Endothelial cell of umbilical vein (primary cell): Measurements from ENCODE around the gene C5AR2. TPM values are rescaled to one million over a fixed set of nuclear protein-coding genes. Genes with fewer than 3 reads are reported as not detected.

Experiments
- BruUV-seq: library from RNA; stranded (reverse); fragments of 400-500 nt; replicated peaks from 2 replicates; lab custom pipeline; 2021; lab: Mats Ljungman, UMichigan
- CTCF ChIA-PET: fragments of 300-600, 350-600 bp; sonication (Branson Sonifier 250); formaldehyde crosslinking; loops from one replicate; lab custom pipeline; 2021; ENCODE audit warnings: antibody characterized with exemption, inconsistent platforms; lab: Charles Lee
- POLR2A ChIA-PET: fragments of 300-600, 350-600 bp; sonication (Branson Sonifier 250); formaldehyde crosslinking; loops from one replicate; lab custom pipeline; 2021; ENCODE audit warnings: antibody characterized with exemption, inconsistent platforms; lab: Charles Lee
- DNase-seq: peaks from one replicate; pipeline ENCODE4 v3.0.0-alpha.2; 2011; ENCODE audit warnings: low read depth, low spot score
- FAIRE-seq: peaks from 2 replicates; lab custom pipeline; 2011; peaks lifted over from hg19 to GRCh38; lab: Jason Lieb, UNC
- H2AFZ ChIP-seq: 2 replicates; pipeline ENCODE4 v1.6.0; 2012; ENCODE audit warnings: low read depth, low read length, control low read depth, inconsistent platforms
- H3K27ac ChIP-seq: 2 replicates; pipeline ENCODE4 v1.5.1; 2011; ENCODE audit warnings: low read depth, mild to moderate bottlenecking, control low read depth, low read length, moderate library complexity; ENCODE audit not compliant: insufficient read depth
- H3K27me3 ChIP-seq, 2 experiments: 2 replicates each; pipeline versions ENCODE4 v1.6.0 to v1.6.1; 2011; ENCODE audit warnings: low read length in 2 of 2, mixed read lengths in 1 of 2; ENCODE audit not compliant: control insufficient read depth in 2 of 2, insufficient read depth in 2 of 2
- H3K36me3 ChIP-seq, 2 experiments: 2 replicates in 1 of 2; 3 replicates in 1 of 2; pipeline ENCODE4 v1.5.1; 2011; ENCODE audit warnings: low read length in 2 of 2, mild to moderate bottlenecking in 1 of 2, moderate library complexity in 1 of 2; ENCODE audit not compliant: control insufficient read depth in 2 of 2, insufficient read depth in 2 of 2; ENCODE audit errors: extremely low read depth in 1 of 2
- H3K4me1 ChIP-seq: 3 replicates; pipeline ENCODE4 v1.5.1; 2011; ENCODE audit warnings: mild to moderate bottlenecking, low read length; ENCODE audit not compliant: control insufficient read depth, insufficient read depth; ENCODE audit errors: extremely low read depth
- H3K4me2 ChIP-seq: 2 replicates; pipeline ENCODE4 v1.6.1; 2011; ENCODE audit warnings: low read length, control low read depth, mixed read lengths; ENCODE audit not compliant: insufficient read depth
- H3K4me3 ChIP-seq, 3 experiments: fragments of 200-600 bp in 1 of 3; sonication (generic), shearing (Covaris generic) in 1 of 3; replicated peaks in 1 of 3; 2 replicates each; pipeline ENCODE4 v1.5.1; 2011 to 2016; ENCODE audit warnings: control low read depth in 3 of 3, low read length in 3 of 3, mild to moderate bottlenecking in 2 of 3, inconsistent platforms in 1 of 3, low read depth in 1 of 3, moderate library complexity in 1 of 3; ENCODE audit not compliant: insufficient read depth in 1 of 3
- H3K79me2 ChIP-seq: 2 replicates; pipeline ENCODE4 v1.6.0; 2012; ENCODE audit warnings: low read length, inconsistent platforms; ENCODE audit not compliant: control insufficient read depth, insufficient read depth
- H3K9ac ChIP-seq: replicated peaks from 2 replicates; pipeline ENCODE3; 2011; ENCODE audit warnings: low read length, control low read depth; ENCODE audit not compliant: insufficient read depth; ENCODE audit errors: extremely low read depth
- H3K9me1 ChIP-seq: replicated peaks from 3 replicates; pipeline ENCODE4 v1.6.0; 2011; ENCODE audit warnings: mild to moderate bottlenecking, low read length; ENCODE audit not compliant: control insufficient read depth, insufficient read depth; ENCODE audit errors: extremely low read depth
- H3K9me3 ChIP-seq: replicated peaks from 2 replicates; pipeline ENCODE4 v1.5.1; 2012; ENCODE audit warnings: low read length, inconsistent platforms; ENCODE audit not compliant: control insufficient read depth, insufficient read depth
- H4K20me1 ChIP-seq: replicated peaks from 2 replicates; pipeline ENCODE3; 2011; ENCODE audit warnings: mild to moderate bottlenecking, low read length; ENCODE audit not compliant: control insufficient read depth, insufficient read depth; ENCODE audit errors: extremely low read depth
- EZH2 ChIP-seq: IDR thresholded peaks from 2 replicates; pipeline ENCODE4 v1.6.1; 2012; ENCODE audit warnings: borderline replicate concordance, low read depth, mild to moderate bottlenecking, moderate library complexity, low read length, inconsistent platforms; ENCODE audit not compliant: severe bottlenecking
- FOS ChIP-seq: IDR thresholded peaks from 2 replicates; pipeline ENCODE4 v1.6.1; 2011; ENCODE audit warnings: mild to moderate bottlenecking, low read length, moderate library complexity, borderline replicate concordance; ENCODE audit not compliant: insufficient read depth
- GATA2 ChIP-seq: IDR thresholded peaks from 2 replicates; pipeline ENCODE4 v1.7.0; 2011; ENCODE audit warnings: low read depth, mild to moderate bottlenecking, moderate library complexity, mixed read lengths, low read length; ENCODE audit not compliant: insufficient read length, insufficient read depth
- JUN ChIP-seq: IDR thresholded peaks from 2 replicates; pipeline ENCODE4 v1.6.1; 2011; ENCODE audit warnings: borderline replicate concordance, low read depth; ENCODE audit not compliant: insufficient read length, insufficient read depth
- MYC ChIP-seq: IDR thresholded peaks from one replicate; pipeline ENCODE4 v1.6.1; 2011; ENCODE audit warnings: mild to moderate bottlenecking, low read depth, low read length
- POLR2A ChIP-seq: IDR thresholded peaks from 2 replicates; pipeline ENCODE4 v1.6.1; 2012; ENCODE audit warnings: low read depth, mild to moderate bottlenecking, control low read depth, low read length
- POLR2AphosphoS5 ChIP-seq: IDR thresholded peaks from 2 replicates; pipeline ENCODE4 v1.6.1; 2012; ENCODE audit warnings: low read depth, mild to moderate bottlenecking, control low read depth, low read length, moderate library complexity; ENCODE audit not compliant: insufficient read depth
- dilution Hi-C: fragments of 300-500 bp; cut with MboI; formaldehyde crosslinking; loops from one replicate; pipeline ENCODE4 v1.15.0; 2019; ENCODE audit warnings: low sequenced_read_pairs; ENCODE audit not compliant: extremely low pct_ligation_motif_present
- intact Hi-C: fragments of 100-400 bp; cut with micrococcal nuclease; formaldehyde crosslinking; loops from one replicate; pipeline ENCODE4 v1.10.0; 2022
- polyA plus RNA-seq, 4 experiments: library from polyadenylated mRNA; depleted of rRNA in 3 of 4; stranded (reverse) in 3 of 4; unstranded in 1 of 4; fragments of >200 nt; gene quantifications; 2 replicates each; pipeline versions ENCODE4 v1.2.1 to v1.2.3, GENCODE V29; 2011 to 2012; ENCODE audit warnings: missing spikeins in 1 of 4
- total RNA-seq: library from RNA; stranded (reverse); gene quantifications from 2 replicates; pipeline ENCODE4 v1.2.3, GENCODE V29; 2021
- TF ChIP-seq, protein P1 (sequence below), 2 donors: IDR thresholded peaks; 1 replicate in 1 of 2; 2 replicates in 1 of 2; pipeline ENCODE4 v1.5.1; 2011; ENCODE audit warnings: low read length in 2 of 2, mild to moderate bottlenecking in 2 of 2, moderate library complexity in 2 of 2, control low read depth in 1 of 2, inconsistent platforms in 1 of 2, low read depth in 1 of 2; ENCODE audit not compliant: insufficient read depth in 1 of 2; ENCODE audit errors: extremely low read depth in 1 of 2
- TF ChIP-seq, protein P2 (sequence below): IDR thresholded peaks from 2 replicates; pipeline ENCODE4 v1.6.1; 2011; ENCODE audit not compliant: insufficient read depth, insufficient read length

C5AR2 gene
- total and polyA plus RNA-seq, 2 donors (not counting 3 experiments of a cell fraction or from before 2014, with no cell fraction given): not detected

DNA sequence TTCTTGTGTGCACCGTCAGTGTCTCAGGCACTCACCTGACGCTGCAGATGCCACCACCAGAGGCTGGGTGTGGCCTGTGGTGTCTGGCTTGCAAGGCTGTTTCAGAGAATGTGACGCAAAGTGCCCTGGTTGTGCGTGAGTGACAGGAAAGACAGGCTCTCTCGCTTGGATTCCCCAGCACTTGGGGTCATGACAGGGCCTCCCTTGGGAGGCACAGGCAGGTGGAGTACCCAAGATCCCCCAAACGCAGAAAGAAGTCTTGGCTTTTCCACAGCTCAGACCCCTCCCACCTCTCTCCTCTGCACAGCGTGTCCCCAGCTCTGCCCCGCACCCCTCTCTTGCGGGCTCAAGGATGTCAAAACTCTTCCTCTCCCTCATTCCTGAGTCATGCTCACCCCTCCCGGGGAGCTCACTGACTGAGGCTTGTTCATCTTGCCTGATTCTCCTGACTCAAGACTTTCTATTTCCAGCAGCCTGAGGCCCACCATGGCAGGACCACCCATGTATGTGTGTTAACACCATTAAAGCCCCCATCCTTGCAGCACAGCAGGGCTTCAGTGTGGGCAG, 38.2 kb downstream of the C5AR2 start:
- dilution Hi-C loops (no loop called here), intact Hi-C loops (no loop called here)
- H3K79me2 ChIP-seq: no peaks in the 10 kb centered on the region
- TF ChIP-seq, protein P1, sequence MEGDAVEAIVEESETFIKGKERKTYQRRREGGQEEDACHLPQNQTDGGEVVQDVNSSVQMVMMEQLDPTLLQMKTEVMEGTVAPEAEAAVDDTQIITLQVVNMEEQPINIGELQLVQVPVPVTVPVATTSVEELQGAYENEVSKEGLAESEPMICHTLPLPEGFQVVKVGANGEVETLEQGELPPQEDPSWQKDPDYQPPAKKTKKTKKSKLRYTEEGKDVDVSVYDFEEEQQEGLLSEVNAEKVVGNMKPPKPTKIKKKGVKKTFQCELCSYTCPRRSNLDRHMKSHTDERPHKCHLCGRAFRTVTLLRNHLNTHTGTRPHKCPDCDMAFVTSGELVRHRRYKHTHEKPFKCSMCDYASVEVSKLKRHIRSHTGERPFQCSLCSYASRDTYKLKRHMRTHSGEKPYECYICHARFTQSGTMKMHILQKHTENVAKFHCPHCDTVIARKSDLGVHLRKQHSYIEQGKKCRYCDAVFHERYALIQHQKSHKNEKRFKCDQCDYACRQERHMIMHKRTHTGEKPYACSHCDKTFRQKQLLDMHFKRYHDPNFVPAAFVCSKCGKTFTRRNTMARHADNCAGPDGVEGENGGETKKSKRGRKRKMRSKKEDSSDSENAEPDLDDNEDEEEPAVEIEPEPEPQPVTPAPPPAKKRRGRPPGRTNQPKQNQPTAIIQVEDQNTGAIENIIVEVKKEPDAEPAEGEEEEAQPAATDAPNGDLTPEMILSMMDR (IDR thresholded peaks at IDR 0.05; ENCODE audit: extremely low read depth in 1 of 2, insufficient read depth in 1 of 2, low read depth in 1 of 2, low read length in 2 of 2): no peak
- TF ChIP-seq, protein P2, sequence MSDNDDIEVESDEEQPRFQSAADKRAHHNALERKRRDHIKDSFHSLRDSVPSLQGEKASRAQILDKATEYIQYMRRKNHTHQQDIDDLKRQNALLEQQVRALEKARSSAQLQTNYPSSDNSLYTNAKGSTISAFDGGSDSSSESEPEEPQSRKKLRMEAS: no peak
- TF ChIP-seq POLR2A (no peak), JUN (no peak), GATA2 (no peak), POLR2AphosphoS5 (no peak), EZH2 (no peak), FOS (no peak), MYC (no peak)
- POLR2A ChIA-PET: no interaction called here
- CTCF ChIA-PET: interaction anchor here (1.1 to 1.2 kb wide), 2 partner anchors 21 to 65 kb away, joined by 4 read pairs; no protein-coding TSS in a partner anchor
- DNase-seq: no peak
- H3K27ac ChIP-seq: no peak overlapping the region
- H2AFZ ChIP-seq: no peak overlapping the region
- H3K4me3 ChIP-seq: no peak overlapping the region
- H3K4me1 ChIP-seq: no peaks in the 10 kb centered on the region
- no peak overlapping the region for H3K9ac ChIP-seq
- peaks cover 12 to 46% of the 10 kb centered on the region in 2 experiments for H3K36me3 ChIP-seq
- no peaks in the 10 kb centered on the region for H3K9me3 ChIP-seq
- H3K4me2 ChIP-seq: no peak overlapping the region
- BruUV-seq: no TSS peak
- no peak for FAIRE-seq
- no peaks in the 10 kb centered on the region for H3K27me3 ChIP-seq
- H3K9me1 ChIP-seq: no peaks in the 10 kb centered on the region
- H4K20me1 ChIP-seq: no peaks in the 10 kb centered on the region
